HEK293 (cell line): ENCODE results near the gene GSC2.

Source experiments
- CTCF ChIA-PET: fragments of 350-600 bp; formaldehyde crosslinking; extraction: SDS; loops from one replicate; lab custom pipeline; 2021; ENCODE audit warnings: antibody characterized with exemption; lab: Yijun Ruan, JAX
- POLR2A ChIA-PET: fragments of 300-600 bp; formaldehyde crosslinking; extraction: SDS; loops from one replicate; lab custom pipeline; 2020; ENCODE audit warnings: antibody characterized with exemption, inconsistent platforms; lab: Yijun Ruan, JAX
- H3K27ac ChIP-seq: fragments of 200-500 bp; sonication (Bioruptor generic); 2 replicates; pipeline ENCODE4 v1.5.1; 2014; ENCODE audit warnings: low read depth, low read length, control low read depth, inconsistent platforms; ENCODE audit errors: extremely low read depth
- H3K36me3 ChIP-seq, 2 experiments: fragments of 200-500 bp in 1 of 2; sonication (Bioruptor generic) in 1 of 2; 1 replicate in 1 of 2; 2 replicates in 1 of 2; pipeline ENCODE4 v1.5.1; 2014 to 2017; ENCODE audit warnings: inconsistent platforms in 2 of 2, low read length in 2 of 2; ENCODE audit not compliant: control insufficient read depth in 2 of 2, insufficient read depth in 1 of 2
- H3K4me1 ChIP-seq: fragments of 200-500 bp; sonication (Bioruptor generic); 2 replicates; pipeline ENCODE4 v1.5.1; 2014; ENCODE audit warnings: mild to moderate bottlenecking, low read length, inconsistent platforms; ENCODE audit not compliant: control insufficient read depth, insufficient read depth
- H3K4me3 ChIP-seq: 2 replicates; pipeline ENCODE4 v1.5.1; 2011; ENCODE audit warnings: low read depth, mild to moderate bottlenecking, control low read depth, low read length, moderate library complexity
- H3K9me3 ChIP-seq: fragments of 200-500 bp; sonication (Bioruptor generic); 2 replicates; pipeline ENCODE4 v1.5.1; 2014; ENCODE audit warnings: low read depth, low read length, inconsistent platforms; ENCODE audit not compliant: control insufficient read depth, insufficient read depth
- FEZF1 ChIP-seq: fragments of 450-650 bp; formaldehyde crosslinking; IDR thresholded peaks from 2 replicates; pipeline ENCODE4 v1.5.1; 2016; ENCODE audit warnings: missing biosample characterization, missing genetic modification characterization
- GLI4 ChIP-seq: fragments of 450-650 bp; formaldehyde crosslinking; IDR thresholded peaks from 2 replicates; pipeline ENCODE4 v1.5.1; 2016; ENCODE audit warnings: missing biosample characterization, missing genetic modification characterization
- GLIS2 ChIP-seq: fragments of 450-650 bp; formaldehyde crosslinking; IDR thresholded peaks from 2 replicates; pipeline ENCODE4 v1.5.1; 2016; ENCODE audit warnings: missing biosample characterization, missing genetic modification characterization
- IKZF3 ChIP-seq: fragments of 450-650 bp; IDR thresholded peaks from 2 replicates; pipeline ENCODE4 v1.5.0; 2018; ENCODE audit warnings: missing biosample characterization, mild to moderate bottlenecking, missing genetic modification characterization, moderate library complexity
- KLF1 ChIP-seq: fragments of 450-650 bp; formaldehyde crosslinking; IDR thresholded peaks from 2 replicates; pipeline ENCODE4 v1.5.1; 2016; ENCODE audit warnings: missing biosample characterization, missing genetic modification characterization
- MZF1 ChIP-seq: fragments of 450-650 bp; formaldehyde crosslinking; IDR thresholded peaks from 2 replicates; pipeline ENCODE4 v1.5.1; 2017; ENCODE audit warnings: missing biosample characterization, missing genetic modification characterization, borderline replicate concordance
- YY1 ChIP-seq: fragments of 450-650 bp; formaldehyde crosslinking; IDR thresholded peaks from 2 replicates; pipeline ENCODE4 v1.5.1; 2018; ENCODE audit warnings: missing biosample characterization, missing genetic modification characterization
- ZBTB17 ChIP-seq: fragments of 450-650 bp; formaldehyde crosslinking; IDR thresholded peaks from 2 replicates; pipeline ENCODE4 v1.5.1; 2016; ENCODE audit warnings: missing biosample characterization, missing genetic modification characterization
- ZNF174 ChIP-seq: fragments of 450-650 bp; formaldehyde crosslinking; IDR thresholded peaks from 2 replicates; pipeline ENCODE4 v1.5.0; 2017; ENCODE audit warnings: missing biosample characterization, mild to moderate bottlenecking, missing genetic modification characterization
- ZNF214 ChIP-seq: fragments of 450-650 bp; formaldehyde crosslinking; IDR thresholded peaks from 2 replicates; pipeline ENCODE4 v1.5.1; 2017; ENCODE audit warnings: missing biosample characterization, mild to moderate bottlenecking, missing genetic modification characterization, borderline replicate concordance
- ZNF223 ChIP-seq: fragments of 450-650 bp; formaldehyde crosslinking; IDR thresholded peaks from 2 replicates; pipeline ENCODE4 v1.5.1; 2016; ENCODE audit warnings: missing biosample characterization, missing genetic modification characterization
- ZNF248 ChIP-seq: fragments of 450-650 bp; formaldehyde crosslinking; IDR thresholded peaks from 2 replicates; pipeline ENCODE4 v1.5.1; 2017; ENCODE audit warnings: missing biosample characterization, missing genetic modification characterization
- ZNF623 ChIP-seq: fragments of 450-650 bp; formaldehyde crosslinking; IDR thresholded peaks from 2 replicates; pipeline ENCODE4 v1.5.1; 2016; ENCODE audit warnings: missing biosample characterization, missing genetic modification characterization
- ZNF670 ChIP-seq: fragments of 450-650 bp; formaldehyde crosslinking; IDR thresholded peaks from 2 replicates; pipeline ENCODE4 v1.5.1; 2016; ENCODE audit warnings: missing biosample characterization, missing genetic modification characterization, low read depth
- TF ChIP-seq, protein P1 (sequence below): fragments of 450-650 bp; formaldehyde crosslinking; IDR thresholded peaks from 2 replicates; pipeline ENCODE4 v1.5.1; 2016; ENCODE audit warnings: missing biosample characterization, missing genetic modification characterization
- TF ChIP-seq, protein P2 (sequence below): fragments of 450-650 bp; formaldehyde crosslinking; IDR thresholded peaks from 2 replicates; pipeline ENCODE4 v1.5.1; 2017; ENCODE audit warnings: missing biosample characterization, mild to moderate bottlenecking, missing genetic modification characterization, moderate library complexity
- TF ChIP-seq, protein P3 (sequence below): fragments of 450-650 bp; formaldehyde crosslinking; IDR thresholded peaks from 2 replicates; pipeline ENCODE4; 2016; ENCODE audit warnings: missing biosample characterization, missing genetic modification characterization
- TF ChIP-seq, protein P4 (sequence below): fragments of 450-650 bp; formaldehyde crosslinking; IDR thresholded peaks from 2 replicates; pipeline ENCODE4 v1.5.1; 2016; ENCODE audit warnings: missing biosample characterization, missing genetic modification characterization
- TF ChIP-seq, protein P5 (sequence below): fragments of 450-650 bp; formaldehyde crosslinking; optimal IDR thresholded peaks from 2 replicates; pipeline ENCODE3; 2016; ENCODE audit warnings: missing biosample characterization, mild to moderate bottlenecking, missing genetic modification characterization

Gene GSC2

DNA sequence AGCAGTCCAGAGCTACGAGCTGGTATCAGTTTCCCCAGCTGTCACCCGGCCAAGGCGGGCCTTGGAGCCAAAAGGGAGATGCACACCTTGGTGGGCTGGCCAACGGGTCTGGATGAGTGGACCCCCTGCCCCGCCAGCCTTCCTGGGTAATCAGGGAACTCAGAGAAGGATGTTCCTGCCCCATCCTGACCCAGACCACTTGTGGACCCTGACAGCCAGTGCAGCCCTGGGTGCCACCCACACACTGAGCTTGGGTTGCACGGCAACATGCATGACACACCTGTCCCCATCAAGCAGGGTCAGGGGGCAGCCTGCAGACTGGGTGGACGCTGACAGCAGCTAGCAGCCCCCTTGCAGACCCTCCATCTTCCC is 19.8 kb upstream of the GSC2 start (continued):
- no peak for TF ChIP-seq ZNF223 (tag by site-specific recombination)
- TF ChIP-seq, protein P1, sequence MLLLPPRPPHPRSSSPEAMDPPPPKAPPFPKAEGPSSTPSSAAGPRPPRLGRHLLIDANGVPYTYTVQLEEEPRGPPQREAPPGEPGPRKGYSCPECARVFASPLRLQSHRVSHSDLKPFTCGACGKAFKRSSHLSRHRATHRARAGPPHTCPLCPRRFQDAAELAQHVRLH (tag by site-specific recombination): no peak
- TF ChIP-seq, protein P2, sequence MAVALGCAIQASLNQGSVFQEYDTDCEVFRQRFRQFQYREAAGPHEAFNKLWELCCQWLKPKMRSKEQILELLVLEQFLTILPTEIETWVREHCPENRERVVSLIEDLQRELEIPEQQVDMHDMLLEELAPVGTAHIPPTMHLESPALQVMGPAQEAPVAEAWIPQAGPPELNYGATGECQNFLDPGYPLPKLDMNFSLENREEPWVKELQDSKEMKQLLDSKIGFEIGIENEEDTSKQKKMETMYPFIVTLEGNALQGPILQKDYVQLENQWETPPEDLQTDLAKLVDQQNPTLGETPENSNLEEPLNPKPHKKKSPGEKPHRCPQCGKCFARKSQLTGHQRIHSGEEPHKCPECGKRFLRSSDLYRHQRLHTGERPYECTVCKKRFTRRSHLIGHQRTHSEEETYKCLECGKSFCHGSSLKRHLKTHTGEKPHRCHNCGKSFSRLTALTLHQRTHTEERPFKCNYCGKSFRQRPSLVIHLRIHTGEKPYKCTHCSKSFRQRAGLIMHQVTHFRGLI: no peak
- TF ChIP-seq, protein P3, sequence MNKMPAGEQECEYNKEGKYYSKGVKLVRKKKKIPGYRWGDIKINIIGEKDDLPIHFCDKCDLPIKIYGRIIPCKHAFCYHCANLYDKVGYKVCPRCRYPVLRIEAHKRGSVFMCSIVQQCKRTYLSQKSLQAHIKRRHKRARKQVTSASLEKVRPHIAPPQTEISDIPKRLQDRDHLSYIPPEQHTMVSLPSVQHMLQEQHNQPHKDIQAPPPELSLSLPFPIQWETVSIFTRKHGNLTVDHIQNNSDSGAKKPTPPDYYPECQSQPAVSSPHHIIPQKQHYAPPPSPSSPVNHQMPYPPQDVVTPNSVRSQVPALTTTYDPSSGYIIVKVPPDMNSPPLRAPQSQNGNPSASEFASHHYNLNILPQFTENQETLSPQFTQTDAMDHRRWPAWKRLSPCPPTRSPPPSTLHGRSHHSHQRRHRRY (tag by site-specific recombination): no peak
- no peak for TF ChIP-seq ZNF214 (tag by site-specific recombination)
- TF ChIP-seq GLI4: no peak
- TF ChIP-seq ZNF248: no peak
- TF ChIP-seq ZNF174 (tag by site-specific recombination): no peak
- no peak for TF ChIP-seq ZBTB17 (tag by site-specific recombination)
- no peak for TF ChIP-seq ZNF670 (tag by site-specific recombination)
- no peak for TF ChIP-seq IKZF3 (tag by site-specific recombination)
- TF ChIP-seq, protein P4, sequence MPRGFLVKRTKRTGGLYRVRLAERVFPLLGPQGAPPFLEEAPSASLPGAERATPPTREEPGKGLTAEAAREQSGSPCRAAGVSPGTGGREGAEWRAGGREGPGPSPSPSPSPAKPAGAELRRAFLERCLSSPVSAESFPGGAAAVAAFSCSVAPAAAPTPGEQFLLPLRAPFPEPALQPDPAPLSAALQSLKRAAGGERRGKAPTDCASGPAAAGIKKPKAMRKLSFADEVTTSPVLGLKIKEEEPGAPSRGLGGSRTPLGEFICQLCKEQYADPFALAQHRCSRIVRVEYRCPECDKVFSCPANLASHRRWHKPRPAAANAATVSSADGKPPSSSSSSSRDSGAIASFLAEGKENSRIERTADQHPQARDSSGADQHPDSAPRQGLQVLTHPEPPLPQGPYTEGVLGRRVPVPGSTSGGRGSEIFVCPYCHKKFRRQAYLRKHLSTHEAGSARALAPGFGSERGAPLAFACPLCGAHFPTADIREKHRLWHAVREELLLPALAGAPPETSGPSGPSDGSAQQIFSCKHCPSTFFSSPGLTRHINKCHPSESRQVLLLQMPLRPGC: no peak
- TF ChIP-seq FEZF1 (tag by site-specific recombination): no peak

DNA sequence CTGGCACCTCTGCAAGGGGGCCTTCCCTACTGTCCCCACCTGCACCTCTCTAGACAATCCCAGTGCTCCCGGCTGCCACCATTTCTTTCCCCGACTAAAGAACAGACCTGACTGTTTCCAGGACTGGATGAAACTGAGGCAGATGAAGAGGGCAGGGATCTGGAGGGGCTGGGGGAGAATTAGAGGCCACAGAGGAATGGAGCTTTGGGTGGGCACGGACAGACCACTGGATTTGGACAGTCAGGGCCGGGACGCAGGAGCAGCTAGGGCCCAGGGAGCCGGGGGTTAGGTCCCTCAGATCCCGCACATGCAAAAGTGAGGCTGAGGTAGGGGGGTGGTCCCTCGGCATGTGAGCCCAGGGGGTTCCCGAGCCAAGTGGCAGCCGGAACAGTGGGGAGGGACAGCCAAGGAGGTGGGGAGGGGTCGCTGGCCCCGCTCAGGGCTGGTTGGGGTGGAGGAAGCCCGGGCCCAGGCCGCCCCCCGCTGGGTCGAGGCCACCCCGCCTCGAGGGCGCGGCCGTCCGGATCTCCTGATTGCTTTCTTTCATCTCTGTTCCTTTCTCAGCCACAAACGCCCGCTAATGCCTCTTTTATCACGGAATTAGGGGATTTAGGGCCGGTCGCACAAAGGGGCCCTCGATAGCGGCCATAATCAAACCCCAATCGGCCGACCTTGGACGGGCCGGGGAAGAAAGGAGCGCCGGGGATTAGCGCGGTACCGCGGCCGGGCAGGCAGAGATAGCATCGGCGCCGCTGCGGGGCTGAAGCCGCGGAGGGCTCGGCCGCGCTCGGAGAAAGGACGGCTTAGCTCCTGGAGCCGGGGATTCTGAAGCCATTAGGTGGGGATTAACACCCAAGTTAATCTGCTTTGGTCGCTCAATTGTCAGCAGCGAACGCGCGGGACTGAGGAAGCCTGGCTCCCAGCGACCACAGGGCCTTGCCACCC is 19.2 kb upstream of the GSC2 start:
- CTCF ChIA-PET: interaction anchor here (0.7 to 1.5 kb wide), 5 partner anchors 10 to 261 kb away, joined by 3 to 5 read pairs (median 3); partner anchors contain the start of gene SLC25A1
- no peak overlapping the region for H3K27ac ChIP-seq
- POLR2A ChIA-PET: interaction anchor here (0.6 to 0.7 kb wide), 2 partner anchors 65 to 253 kb away, joined by 3 to 6 read pairs; no protein-coding TSS in a partner anchor
- 0 out of 2 replicates have a peak, but pooled peaks have one; percentile 25 for TF ChIP-seq GLIS2
- TF ChIP-seq ZNF623 (tag by site-specific recombination): 0 out of 2 replicates have a peak, but pooled peaks have one; percentile 18
- TF ChIP-seq KLF1 (tag by site-specific recombination): peak; percentile 42
- TF ChIP-seq, protein P5, sequence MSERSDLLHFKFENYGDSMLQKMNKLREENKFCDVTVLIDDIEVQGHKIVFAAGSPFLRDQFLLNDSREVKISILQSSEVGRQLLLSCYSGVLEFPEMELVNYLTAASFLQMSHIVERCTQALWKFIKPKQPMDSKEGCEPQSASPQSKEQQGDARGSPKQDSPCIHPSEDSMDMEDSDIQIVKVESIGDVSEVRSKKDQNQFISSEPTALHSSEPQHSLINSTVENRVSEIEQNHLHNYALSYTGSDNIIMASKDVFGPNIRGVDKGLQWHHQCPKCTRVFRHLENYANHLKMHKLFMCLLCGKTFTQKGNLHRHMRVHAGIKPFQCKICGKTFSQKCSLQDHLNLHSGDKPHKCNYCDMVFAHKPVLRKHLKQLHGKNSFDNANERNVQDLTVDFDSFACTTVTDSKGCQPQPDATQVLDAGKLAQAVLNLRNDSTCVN: peak; percentile 13
- no peak for TF ChIP-seq YY1 (tag by site-specific recombination)
- TF ChIP-seq MZF1 (tag by site-specific recombination): 0 out of 2 replicates have a peak, but pooled peaks have one; percentile 50
- TF ChIP-seq, all 188 proteins: peak for 5
- no peaks in the 10 kb centered on the region for H3K9me3 ChIP-seq
- H3K4me3 ChIP-seq: no peak overlapping the region
- H3K36me3 ChIP-seq: peaks cover 0 to 15% of the 10 kb centered on the region in 2 experiments; a peak in 1 of 3 replicates
- H3K4me1 ChIP-seq: no peaks in the 10 kb centered on the region
